ENCODE measurements around the gene ANGPT4. TPM values are rescaled to one million over a fixed set of nuclear protein-coding genes. Genes with fewer than 3 reads are reported as not detected.

ANGPT4 gene
- total RNA-seq, 2 donors from 2014 or later = 0.05 TPM; not detected in 1

- Histone ChIP-seq H3K9ac (ENCODE audit: low read depth in 2 of 2, low read length in 2 of 2) (no peak overlapping the region), H3K9me3 (no peaks in the 10 kb centered on the region), H3K36me3 (no peaks in the 10 kb centered on the region), H3K27ac (no peak overlapping the region), H3K27me3 (no peaks in the 10 kb centered on the region), H3K4me3 (no peak overlapping the region), H3K4me1 (no peaks in the 10 kb centered on the region)
- intact Hi-C loops (cut with DNase I) = no loop called here
- DNase-seq = no peak
- no peak for TF ChIP-seq CTCF (IDR thresholded peaks at IDR 0.05)
Measured at GRCh38 chr20:823574-823902, 92.6 kb downstream of the ANGPT4 start.

DNA sequence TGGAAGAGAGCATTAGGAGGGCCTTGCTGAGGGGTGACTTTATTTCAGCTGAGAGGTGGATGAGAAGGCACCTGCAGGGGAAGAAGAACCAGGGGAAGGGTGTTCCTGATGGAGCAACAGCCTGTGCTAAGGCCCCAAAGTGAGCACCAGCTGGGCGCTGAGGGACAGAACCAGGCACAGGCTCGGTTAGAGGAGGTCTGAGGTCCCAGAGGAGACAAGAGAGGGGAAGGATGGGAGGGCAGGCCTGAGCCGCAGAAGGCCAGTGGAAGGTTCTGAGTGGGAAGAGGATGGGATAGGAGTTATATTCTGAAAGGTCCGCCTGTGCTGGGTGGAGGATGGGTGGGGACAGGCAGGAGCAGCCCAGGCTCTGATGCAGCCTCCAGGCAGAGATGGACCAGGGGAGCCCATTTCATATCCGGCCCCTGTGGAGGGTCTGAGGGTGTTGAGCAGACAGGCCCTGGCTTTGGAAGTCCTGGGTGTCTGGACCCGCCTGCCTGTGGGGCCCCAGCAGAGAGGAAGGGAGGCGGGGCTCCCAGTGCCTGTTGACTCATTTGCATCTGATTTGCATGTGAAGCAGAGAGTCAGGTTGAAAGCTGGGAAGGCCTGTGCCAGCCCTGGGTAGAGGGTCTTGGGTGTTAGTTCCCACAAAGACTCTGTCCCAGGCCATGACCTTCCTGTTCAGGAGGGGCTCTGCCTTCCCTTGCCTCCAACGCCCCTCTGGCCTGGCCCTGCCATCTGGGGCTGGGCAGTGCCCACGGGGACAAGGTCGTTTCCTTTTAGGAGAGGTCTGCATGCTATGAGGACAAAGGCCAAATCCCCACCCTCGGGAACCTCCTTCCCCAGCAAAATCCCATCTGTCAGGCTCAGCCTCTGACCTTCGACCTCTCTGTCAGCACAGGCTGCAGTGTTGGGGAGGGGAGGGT is 93.2 kb downstream of the ANGPT4 start:
- intact Hi-C loops (cut with DNase I) = no loop called here
- peak; percentile 44 for DNase-seq
- Histone ChIP-seq H3K9ac (ENCODE audit: low read depth in 2 of 2, low read length in 2 of 2) (no peak overlapping the region), H3K36me3 (no peaks in the 10 kb centered on the region), H3K4me3 (no peak overlapping the region), H3K27me3 (no peaks in the 10 kb centered on the region), H3K9me3 (no peaks in the 10 kb centered on the region), H3K4me1 (no peaks in the 10 kb centered on the region), H3K27ac (no peak overlapping the region)
- TF ChIP-seq CTCF (IDR thresholded peaks at IDR 0.05) = no peak

- intact Hi-C loops (cut with DNase I) = no loop called here
- no peak overlapping the region for H3K27ac ChIP-seq
- H3K4me1 ChIP-seq = no peaks in the 10 kb centered on the region
- H3K27me3 ChIP-seq = no peaks in the 10 kb centered on the region
- no peak for TF ChIP-seq CTCF (IDR thresholded peaks at IDR 0.05)
- no peak overlapping the region for H3K9ac ChIP-seq (ENCODE audit: low read depth in 2 of 2, low read length in 2 of 2)
- H3K9me3 ChIP-seq = no peaks in the 10 kb centered on the region
- DNase-seq = no peak
- H3K36me3 ChIP-seq = no peaks in the 10 kb centered on the region
- H3K4me3 ChIP-seq = no peak overlapping the region
Measured at GRCh38 chr20:821731-822065, 94.4 kb downstream of the ANGPT4 start.

DNA sequence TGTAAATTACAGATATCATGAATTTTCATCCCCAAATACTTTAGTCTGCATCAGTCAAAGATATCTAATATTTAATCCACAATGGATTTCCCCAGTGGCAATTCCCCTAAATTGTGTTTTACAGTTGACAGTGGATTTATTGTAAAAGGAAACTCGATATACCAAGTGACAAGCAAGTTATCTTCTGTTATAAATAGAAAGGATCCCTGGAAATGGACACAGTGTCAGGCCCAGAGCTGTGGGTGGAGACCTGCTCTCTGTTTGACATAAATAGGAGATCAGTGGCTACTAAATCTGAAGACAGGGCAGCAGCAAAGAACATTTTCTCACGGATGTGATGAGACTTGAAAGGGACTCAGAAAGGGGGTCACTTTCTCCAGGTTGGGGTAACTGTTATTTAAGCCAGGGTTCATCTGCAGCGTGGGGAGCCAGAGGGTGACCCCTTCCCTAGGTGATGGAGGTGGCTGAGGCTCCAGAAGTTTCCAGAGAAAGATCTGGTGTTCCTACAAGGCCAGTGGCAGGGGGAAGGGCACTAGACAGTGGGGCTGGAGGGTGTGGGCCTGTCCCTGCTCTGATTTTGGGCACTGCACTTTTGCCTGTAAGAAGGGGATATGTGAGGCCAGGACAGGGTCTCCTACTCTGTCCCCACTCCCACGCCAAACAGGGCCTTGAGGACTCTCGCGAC is 94.9 kb downstream of the ANGPT4 start:
- no peaks in the 10 kb centered on the region for H3K36me3 ChIP-seq
- no peaks in the 10 kb centered on the region for H3K9me3 ChIP-seq
- H3K27ac ChIP-seq = no peak overlapping the region
- TF ChIP-seq CTCF (IDR thresholded peaks at IDR 0.05) = no peak
- intact Hi-C loops (cut with DNase I) = no loop called here
- H3K4me1 ChIP-seq = no peaks in the 10 kb centered on the region
- no peaks in the 10 kb centered on the region for H3K27me3 ChIP-seq
- H3K4me3 ChIP-seq = no peak overlapping the region
- H3K9ac ChIP-seq (ENCODE audit: low read depth in 2 of 2, low read length in 2 of 2) = no peak overlapping the region
- no peak for DNase-seq

DNA sequence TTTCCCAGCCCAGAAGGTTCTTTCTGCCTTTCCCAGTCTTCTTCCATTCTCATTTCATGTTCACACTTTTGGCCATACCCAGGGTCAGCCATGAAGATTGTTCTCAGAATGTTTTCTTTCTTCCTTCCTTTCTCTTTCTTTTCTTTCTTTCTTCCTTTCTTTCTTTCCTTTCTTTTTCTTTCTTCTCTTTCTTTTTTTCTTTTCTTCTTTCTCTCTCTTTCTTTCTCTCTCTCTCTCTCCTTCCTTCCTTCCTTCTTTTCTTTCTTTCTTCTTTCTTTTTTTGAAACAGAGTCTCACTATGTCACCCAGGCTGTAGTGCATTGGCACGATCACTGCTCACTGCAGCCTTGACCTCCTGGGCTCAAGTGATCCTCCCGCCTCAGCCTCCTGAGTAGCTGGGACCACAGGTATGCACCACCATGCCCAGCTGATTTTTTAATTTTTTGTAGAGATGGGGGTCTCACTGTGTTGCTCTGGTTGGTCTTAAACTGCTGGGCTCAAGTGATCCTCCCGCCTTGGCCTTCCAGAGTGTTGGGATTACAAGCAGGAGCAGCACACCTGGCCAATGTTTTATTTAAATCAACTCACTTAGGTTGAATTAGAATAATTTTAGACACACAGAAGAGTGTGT is 95.7 kb downstream of the ANGPT4 start:
- no peaks in the 10 kb centered on the region for H3K27me3 ChIP-seq
- H3K4me1 ChIP-seq = no peaks in the 10 kb centered on the region
- H3K36me3 ChIP-seq = no peaks in the 10 kb centered on the region
- no peak overlapping the region for H3K27ac ChIP-seq
- no peak for DNase-seq
- intact Hi-C loops (cut with DNase I) = no loop called here
- no peak overlapping the region for H3K4me3 ChIP-seq
- H3K9ac ChIP-seq (ENCODE audit: low read depth in 2 of 2, low read length in 2 of 2) = no peak overlapping the region
- H3K9me3 ChIP-seq = no peaks in the 10 kb centered on the region
- no peak for TF ChIP-seq CTCF (IDR thresholded peaks at IDR 0.05)

Other genes starting within 250 kb of the ANGPT4 start
- not detected for gene SCRT2, start 240.5 kb downstream of the ANGPT4 start, total RNA-seq
- gene SLC52A3, start 147.8 kb downstream of the ANGPT4 start, total RNA-seq = 10 to 100 TPM; 15.6 to 19.7 TPM
- gene FAM110A, start 82.6 kb downstream of the ANGPT4 start, total RNA-seq = 10 to 100 TPM; 13.0 to 19.7 TPM
- gene RSPO4, start 86.0 kb upstream of the ANGPT4 start, total RNA-seq = under 1 TPM; 0.08 to 0.12 TPM
- 100 to 1,000 TPM; 138 to 163 TPM for gene PSMF1, start 202.3 kb upstream of the ANGPT4 start, total RNA-seq

Measured in colonic mucosa (tissue), 4 donors.